Prostate gland (tissue), 2 donors: ENCODE results near the gene WDR4.

Experiments used
- CTCF ChIP-seq, 4 experiments: fragments of 200-600 bp in 2 of 4; fragments of 450-650 bp in 2 of 4; sonication (generic) in 2 of 4; IDR thresholded peaks; 1 replicate in 3 of 4; 2 replicates in 1 of 4; pipeline ENCODE4 v1.5.1; 2016 to 2019; ENCODE audit warnings: antibody characterized with exemption in 4 of 4, mild to moderate bottlenecking in 2 of 4, moderate library complexity in 2 of 4
- POLR2A ChIP-seq: fragments of 450-650 bp; IDR thresholded peaks from one replicate; pipeline ENCODE4 v1.6.1; 2016; ENCODE audit warnings: antibody characterized with exemption, mild to moderate bottlenecking
- POLR2AphosphoS5 ChIP-seq: sonication (generic); formaldehyde crosslinking; IDR thresholded peaks from one replicate; pipeline ENCODE4 v1.6.1; 2017; ENCODE audit warnings: antibody characterized with exemption

GRCh38 chr21:42880352-42880751 is 1.0 kb upstream of the WDR4 start:
- TF ChIP-seq CTCF (IDR thresholded peaks at IDR 0.05) = no peak
- no peak for TF ChIP-seq POLR2AphosphoS5
- TF ChIP-seq POLR2A = no peak
